GM21723 (cell line): Measurements from ENCODE around the gene CXXC5.
"Not testable (repeated sequence)": the region's sequence is repeated elsewhere in the genome, so short reads cannot be mapped to it uniquely, and the experiment has no call there.

Source experiments
- ATAC-seq: cut with Tn5 transposase; IDR thresholded peaks from one replicate; pipeline ENCODE4 v1.9.1; 2021; ENCODE audit warnings: mild to moderate bottlenecking, moderate library complexity; ENCODE audit not compliant: unreplicated experiment

CXXC5 gene

GRCh38 chr5:139648205-139649081, at the start of gene CXXC5:
Gene CXXC5, plus strand, starts transcription at chr5:139648349. Its CDS starts 32,175 bp downstream, at chr5:139680524.
- peak; percentile 32 for ATAC-seq

GRCh38 chr5:139598601-139598965, 49.6 kb upstream of the CXXC5 start:
- ATAC-seq, result not testable (repeated sequence)

GRCh38 chr5:139600336-139600949, 47.7 kb upstream of the CXXC5 start:
- ATAC-seq, result no peak

- ATAC-seq, result no peak
Observed at GRCh38 chr5:139601429-139601828, 46.7 kb upstream of the CXXC5 start.

GRCh38 chr5:139601948-139602347, 46.2 kb upstream of the CXXC5 start:
- not testable (repeated sequence) for ATAC-seq

GRCh38 chr5:139605887-139606286, 42.3 kb upstream of the CXXC5 start:
- ATAC-seq, result no peak

GRCh38 chr5:139611703-139612584, 36.2 kb upstream of the CXXC5 start:
- no peak for ATAC-seq

- ATAC-seq, result no peak
Observed at GRCh38 chr5:139619861-139620260, 28.3 kb upstream of the CXXC5 start.

- not testable (repeated sequence) for ATAC-seq
Observed at GRCh38 chr5:139625398-139625797, 22.8 kb upstream of the CXXC5 start.

GRCh38 chr5:139630855-139631254, 17.3 kb upstream of the CXXC5 start:
- no peak for ATAC-seq

GRCh38 chr5:139631520-139632165, 16.5 kb upstream of the CXXC5 start:
- ATAC-seq, result no peak

- ATAC-seq, result no peak
Observed at GRCh38 chr5:139633295-139634027, 14.7 kb upstream of the CXXC5 start.

GRCh38 chr5:139634028-139634325, 14.2 kb upstream of the CXXC5 start:
- ATAC-seq, result no peak

GRCh38 chr5:139634541-139634940, 13.6 kb upstream of the CXXC5 start:
- ATAC-seq, result no peak

- no peak for ATAC-seq
Observed at GRCh38 chr5:139635191-139635590, 13.0 kb upstream of the CXXC5 start.

- ATAC-seq, result peak; percentile 20
Observed at GRCh38 chr5:139635606-139636206, 12.4 kb upstream of the CXXC5 start.

GRCh38 chr5:139636207-139636792, 11.8 kb upstream of the CXXC5 start:
- peak; percentile 71 for ATAC-seq

GRCh38 chr5:139636975-139637408, 11.2 kb upstream of the CXXC5 start:
- ATAC-seq, result no peak

- ATAC-seq, result peak; percentile 28
Observed at GRCh38 chr5:139637438-139638089, 10.6 kb upstream of the CXXC5 start.
